Cardiac muscle cell (in vitro differentiated cells and primary cell): ENCODE results near the gene HGF. TPM values are rescaled to one million over a fixed set of nuclear protein-coding genes. Genes with fewer than 3 reads are reported as not detected.
"Not testable (repeated sequence)": the region's sequence is repeated elsewhere in the genome, so short reads cannot be mapped to it uniquely, and the experiment has no call there.

Experiments used
- DNase-seq, 2 donors: peaks; one replicate each; pipeline versions ENCODE4 v3.0.0 to v3.0.0-alpha.2; 2010 to 2017; ENCODE audit warnings: low read depth in 1 of 2, low spot score in 1 of 2
- H3K27ac ChIP-seq: fragments of 200-600 bp; sonication (generic); 2 replicates; pipeline ENCODE4 v1.5.1; 2016
- H3K27me3 ChIP-seq: fragments of 200-600 bp; sonication (generic); 2 replicates; pipeline ENCODE4 v1.6.0; 2016; ENCODE audit warnings: control low read depth
- H3K36me3 ChIP-seq: fragments of 200-600 bp; sonication (generic); 2 replicates; pipeline ENCODE4 v1.5.1; 2016; ENCODE audit warnings: control low read depth
- H3K4me1 ChIP-seq: fragments of 200-600 bp; sonication (generic); 2 replicates; pipeline ENCODE4 v1.8.1; 2017; ENCODE audit warnings: low read depth, mild to moderate bottlenecking, mixed run types
- H3K4me3 ChIP-seq: fragments of 200-600 bp; sonication (generic); 2 replicates; pipeline ENCODE4 v1.5.1; 2016; ENCODE audit warnings: mild to moderate bottlenecking
- H3K9me3 ChIP-seq: fragments of 200-600 bp; sonication (generic); 2 replicates; pipeline ENCODE4 v1.5.1; 2017; ENCODE audit warnings: low read depth, mild to moderate bottlenecking, control low read depth
- polyA plus RNA-seq: library from polyadenylated mRNA; unstranded; fragments of >200 nt; fragmentation: Nextera tagmentation; extraction: Ambion mirVana; gene quantifications from 2 replicates; pipeline ENCODE4 v1.2.1, GENCODE V29; 2016
- total RNA-seq: library from RNA; depleted of rRNA; stranded (reverse); fragments of >200 nt; gene quantifications from 2 replicates; pipeline ENCODE4 v1.2.3, GENCODE V29; 2016
- TF ChIP-seq, protein P1 (sequence below): IDR thresholded peaks from 2 replicates; pipeline ENCODE4 v1.5.1; 2012; ENCODE audit warnings: low read depth, mild to moderate bottlenecking, low read length

HGF gene
- total RNA-seq, result 0.11 and 0.66 TPM in 2 replicates
- polyA plus RNA-seq, result 0.04 and 0.82 TPM in 2 replicates

- H3K4me1 ChIP-seq, result no peaks in the 10 kb centered on the region
- TF ChIP-seq, protein P1, sequence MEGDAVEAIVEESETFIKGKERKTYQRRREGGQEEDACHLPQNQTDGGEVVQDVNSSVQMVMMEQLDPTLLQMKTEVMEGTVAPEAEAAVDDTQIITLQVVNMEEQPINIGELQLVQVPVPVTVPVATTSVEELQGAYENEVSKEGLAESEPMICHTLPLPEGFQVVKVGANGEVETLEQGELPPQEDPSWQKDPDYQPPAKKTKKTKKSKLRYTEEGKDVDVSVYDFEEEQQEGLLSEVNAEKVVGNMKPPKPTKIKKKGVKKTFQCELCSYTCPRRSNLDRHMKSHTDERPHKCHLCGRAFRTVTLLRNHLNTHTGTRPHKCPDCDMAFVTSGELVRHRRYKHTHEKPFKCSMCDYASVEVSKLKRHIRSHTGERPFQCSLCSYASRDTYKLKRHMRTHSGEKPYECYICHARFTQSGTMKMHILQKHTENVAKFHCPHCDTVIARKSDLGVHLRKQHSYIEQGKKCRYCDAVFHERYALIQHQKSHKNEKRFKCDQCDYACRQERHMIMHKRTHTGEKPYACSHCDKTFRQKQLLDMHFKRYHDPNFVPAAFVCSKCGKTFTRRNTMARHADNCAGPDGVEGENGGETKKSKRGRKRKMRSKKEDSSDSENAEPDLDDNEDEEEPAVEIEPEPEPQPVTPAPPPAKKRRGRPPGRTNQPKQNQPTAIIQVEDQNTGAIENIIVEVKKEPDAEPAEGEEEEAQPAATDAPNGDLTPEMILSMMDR, result peak; percentile 34
- no peaks in the 10 kb centered on the region for H3K36me3 ChIP-seq
- no peaks in the 10 kb centered on the region for H3K27me3 ChIP-seq
- H3K27ac ChIP-seq, result no peak within 1 kb of the TSS
- H3K4me3 ChIP-seq, result no peak within 1 kb of the TSS
- peak; percentile 14 to 95 for DNase-seq
- H3K9me3 ChIP-seq, result no peaks in the 10 kb centered on the region
Measured at GRCh38 chr7:81769891-81770727, at the start of gene HGF. Gene HGF, minus strand, starts transcription at chr7:81770047. Its CDS starts 76 bp downstream, at chr7:81769971.

- Histone ChIP-seq H3K9me3 (no peaks in the 10 kb centered on the region), H3K36me3 (no peaks in the 10 kb centered on the region), H3K27ac (no peak overlapping the region), H3K4me1 (peaks cover 4% of the 10 kb centered on the region), H3K4me3 (no peak overlapping the region), H3K27me3 (no peaks in the 10 kb centered on the region)
- TF ChIP-seq, protein P1, result no peak
- DNase-seq, result no peak
Measured at GRCh38 chr7:81816312-81816711, 46.5 kb upstream of the HGF start.

GRCh38 chr7:81812866-81813476, 43.1 kb upstream of the HGF start:
- not testable (repeated sequence) for H3K36me3 ChIP-seq, DNase-seq, H3K27ac ChIP-seq, H3K4me1 ChIP-seq, H3K4me3 ChIP-seq, H3K27me3 ChIP-seq, H3K9me3 ChIP-seq

DNA sequence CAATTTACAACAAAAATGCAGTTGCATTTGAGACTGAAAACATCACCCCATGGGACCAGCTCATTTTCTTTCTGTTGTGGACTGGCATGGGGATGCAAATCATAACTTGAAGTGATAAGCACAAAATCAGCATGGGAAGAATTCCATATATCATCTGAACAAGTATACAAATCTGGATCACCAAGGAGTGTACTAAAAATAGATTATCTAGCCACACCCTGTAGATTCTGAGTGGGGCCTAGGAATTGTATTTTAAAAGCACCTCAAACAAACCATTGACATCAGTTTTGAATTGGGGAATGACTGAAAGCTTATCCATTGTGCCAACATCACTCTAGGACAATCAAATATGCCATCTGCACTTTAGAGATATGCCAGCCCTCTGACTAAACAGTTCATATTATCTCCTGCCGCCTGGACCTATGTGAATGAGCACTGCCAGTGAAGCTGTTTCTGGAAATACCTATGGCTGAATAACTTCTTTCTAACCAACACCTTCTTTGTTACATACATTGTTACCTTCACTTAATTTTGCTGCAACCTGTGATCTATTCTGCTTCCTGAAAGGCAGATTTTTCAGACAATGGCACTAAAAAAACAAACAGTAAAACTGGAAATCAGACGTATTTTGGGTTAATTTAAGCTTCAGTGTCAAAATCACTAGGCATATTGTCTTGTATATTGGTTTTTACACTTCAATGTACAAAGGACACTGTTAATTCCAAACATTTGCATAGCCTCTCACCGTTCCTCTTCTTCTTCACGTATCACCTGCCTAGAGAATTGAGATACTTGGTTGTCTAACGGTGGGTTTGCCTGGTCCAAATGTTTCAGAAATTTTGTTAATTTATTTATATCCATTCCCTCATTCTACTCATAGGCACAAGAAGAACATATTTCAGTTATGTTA, 42.4 kb upstream of the HGF start:
- Histone ChIP-seq H3K4me3 (no peak overlapping the region), H3K36me3 (no peaks in the 10 kb centered on the region), H3K27me3 (no peaks in the 10 kb centered on the region), H3K27ac (no peak overlapping the region), H3K9me3 (no peaks in the 10 kb centered on the region), H3K4me1 (peaks cover 4% of the 10 kb centered on the region)
- no peak for DNase-seq
- TF ChIP-seq, protein P1, result no peak

- Histone ChIP-seq H3K27ac (no peak overlapping the region), H3K4me1 (peaks cover 4% of the 10 kb centered on the region), H3K4me3 (no peak overlapping the region), H3K27me3 (no peaks in the 10 kb centered on the region), H3K36me3 (no peaks in the 10 kb centered on the region), H3K9me3 (no peaks in the 10 kb centered on the region)
- DNase-seq, result no peak
- TF ChIP-seq, protein P1, result no peak
Measured at GRCh38 chr7:81810476-81811155, 40.8 kb upstream of the HGF start.

DNA sequence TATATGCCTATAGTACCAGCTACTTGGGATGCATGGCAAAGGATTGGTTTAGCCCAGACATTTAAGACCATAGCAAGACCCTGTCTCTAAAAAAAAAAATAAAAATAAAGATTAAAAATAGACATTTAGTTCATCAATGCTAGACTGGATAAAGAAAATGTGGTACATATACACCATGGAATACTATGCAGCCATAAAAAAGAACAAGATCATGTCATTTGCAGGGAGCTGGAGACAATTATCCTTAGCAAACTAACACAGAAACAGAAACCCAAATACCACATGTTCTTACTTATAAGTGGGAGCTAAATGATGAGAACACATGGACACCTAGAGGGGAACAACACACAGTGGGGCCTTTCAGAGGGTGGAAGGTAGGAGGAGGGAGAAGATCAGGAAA, 38.5 kb upstream of the HGF start:
- not testable (repeated sequence) for H3K27ac ChIP-seq, H3K27me3 ChIP-seq, H3K36me3 ChIP-seq, H3K4me3 ChIP-seq, DNase-seq, H3K9me3 ChIP-seq
- H3K4me1 ChIP-seq, result peaks cover 12% of the 10 kb centered on the region
